ENCODE measurements around the gene UGT1A10. TPM values are rescaled to one million over a fixed set of nuclear protein-coding genes. Genes with fewer than 3 reads are reported as not detected.
A peak's percentile ranks its signal among the peaks of the same experiment; 100 is the strongest.

The UGT1A10 gene
- total and polyA plus RNA-seq, 2 of the 13 experiments (the other 11 are each of a cell fraction or from before 2014, with no cell fraction given): not detected

DNA sequence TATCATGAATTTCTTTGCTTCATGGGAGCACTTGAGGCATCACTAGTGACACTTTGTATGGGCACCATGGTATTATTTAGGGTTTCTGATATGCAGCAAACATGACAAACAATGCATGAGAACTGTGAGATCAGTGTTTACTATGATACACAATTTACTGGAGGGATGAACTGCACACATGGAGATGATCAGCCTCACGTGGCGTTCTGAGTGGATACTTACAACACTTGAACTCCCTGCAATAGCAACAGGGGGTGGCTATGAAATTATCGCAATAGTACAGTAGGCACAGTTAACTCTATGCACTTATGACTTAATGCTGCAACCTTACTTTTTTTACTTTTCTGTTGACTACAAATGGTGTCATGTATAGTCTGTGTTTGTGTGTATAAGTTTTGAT lies 37.3 kb upstream of the UGT1A10 start:
- in situ Hi-C loops (cut with HindIII; ENCODE audit: extremely low pct_ligation_motif_present, low pct_unique_long_range_greater_than_20kb): no loop called here
- Histone ChIP-seq H3K4me2 (ENCODE audit: low read depth, low read length) (no peak overlapping the region), H3K4me3 (replicated peaks in 1 of 3; ENCODE audit: insufficient read depth in 1 of 3, low read depth in 2 of 3, low read length in 3 of 3) (no peak overlapping the region), H3K36me3 (replicated peaks in 1 of 2; ENCODE audit: control insufficient read depth in 1 of 2, insufficient read depth in 2 of 2, low read length in 2 of 2) (no peaks in the 10 kb centered on the region), H3K9ac (ENCODE audit: insufficient read depth, low read depth, low read length) (no peak overlapping the region), H3K27ac (ENCODE audit: extremely low read length, insufficient read depth, low read length) (no peak overlapping the region), H2AFZ (ENCODE audit: low read length) (no peak overlapping the region), H3K79me2 (ENCODE audit: insufficient read depth, low read length) (no peaks in the 10 kb centered on the region), H4K20me1 (ENCODE audit: insufficient read depth, low read length) (no peaks in the 10 kb centered on the region), H3K4me1 (ENCODE audit: insufficient read depth, low read length) (peaks cover 8% of the 10 kb centered on the region), H3K27me3 (ENCODE audit: control insufficient read depth in 1 of 2, insufficient read depth in 2 of 2, low read length in 2 of 2) (peaks cover 0 to 3% of the 10 kb centered on the region in 2 experiments; a peak in 1 of 5 replicates), H3K9me3 (ENCODE audit: low read length) (no peaks in the 10 kb centered on the region)
- ChIA-PET CTCF (ENCODE audit: low intra/inter-chr PET ratio, low total read pairs) (no interaction called here), POLR2A (no interaction called here)
- TF ChIP-seq, protein P1, sequence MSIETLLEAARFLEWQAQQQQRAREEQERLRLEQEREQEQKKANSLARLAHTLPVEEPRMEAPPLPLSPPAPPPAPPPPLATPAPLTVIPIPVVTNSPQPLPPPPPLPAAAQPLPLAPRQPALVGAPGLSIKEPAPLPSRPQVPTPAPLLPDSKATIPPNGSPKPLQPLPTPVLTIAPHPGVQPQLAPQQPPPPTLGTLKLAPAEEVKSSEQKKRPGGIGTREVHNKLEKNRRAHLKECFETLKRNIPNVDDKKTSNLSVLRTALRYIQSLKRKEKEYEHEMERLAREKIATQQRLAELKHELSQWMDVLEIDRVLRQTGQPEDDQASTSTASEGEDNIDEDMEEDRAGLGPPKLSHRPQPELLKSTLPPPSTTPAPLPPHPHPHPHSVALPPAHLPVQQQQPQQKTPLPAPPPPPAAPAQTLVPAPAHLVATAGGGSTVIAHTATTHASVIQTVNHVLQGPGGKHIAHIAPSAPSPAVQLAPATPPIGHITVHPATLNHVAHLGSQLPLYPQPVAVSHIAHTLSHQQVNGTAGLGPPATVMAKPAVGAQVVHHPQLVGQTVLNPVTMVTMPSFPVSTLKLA (IDR thresholded peaks at IDR 0.05): peak; percentile 55; the same call in 1 of the 2 replicates
- TF ChIP-seq TCF12 (IDR thresholded peaks at IDR 0.05) (no peak), TCF12 (CRISPR knock-in tag; IDR thresholded peaks at IDR 0.05) (no peak)
- intact Hi-C loops (cut with micrococcal nuclease; ENCODE audit: unreplicated experiment): no loop called here
- no peak for DNase-seq (ENCODE audit: low spot score)
- no peak for FAIRE-seq
- 37% methylated on average over 3 of the region's 3 CpGs for WGBS (ENCODE audit: low lambda C conversion rate)
- ATAC-seq: no peak
- BruUV-seq (replicated peaks): no TSS peak

DNA sequence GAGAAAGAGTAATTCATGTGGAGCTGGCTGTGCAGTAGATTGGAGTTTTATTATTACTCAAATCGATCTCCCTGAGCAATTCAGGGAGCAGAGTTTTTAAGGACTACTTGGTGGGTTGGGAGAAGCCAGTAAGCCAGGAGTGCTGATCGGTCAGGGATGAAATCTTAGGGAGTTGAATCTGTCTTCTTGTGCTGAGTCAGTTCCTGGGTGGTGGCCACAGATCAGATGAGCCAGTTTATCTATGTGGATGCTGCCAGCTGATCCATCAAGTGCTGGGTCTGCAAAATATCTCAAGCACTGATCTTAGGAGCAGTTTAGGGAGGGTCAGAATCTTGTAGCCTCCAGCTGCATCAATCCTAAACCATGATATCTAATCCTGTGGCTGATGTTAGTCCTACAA lies 35.9 kb upstream of the UGT1A10 start:
- H3K4me1 ChIP-seq (ENCODE audit: insufficient read depth, low read length): peaks cover 9% of the 10 kb centered on the region
- no peak overlapping the region for H3K9ac ChIP-seq (ENCODE audit: insufficient read depth, low read depth, low read length)
- H3K36me3 ChIP-seq (replicated peaks in 1 of 2; ENCODE audit: control insufficient read depth in 1 of 2, insufficient read depth in 2 of 2, low read length in 2 of 2): no peaks in the 10 kb centered on the region
- H3K4me3 ChIP-seq (replicated peaks in 1 of 3; ENCODE audit: insufficient read depth in 1 of 3, low read depth in 2 of 3, low read length in 3 of 3): no peak overlapping the region
- ChIA-PET CTCF (ENCODE audit: low intra/inter-chr PET ratio, low total read pairs) (no interaction called here), POLR2A (no interaction called here)
- DNase-seq (ENCODE audit: low spot score): no peak
- H3K4me2 ChIP-seq (ENCODE audit: low read depth, low read length): no peak overlapping the region
- no TSS peak for BruUV-seq (replicated peaks)
- no peak overlapping the region for H2AFZ ChIP-seq (ENCODE audit: low read length)
- no peak overlapping the region for H3K27ac ChIP-seq (ENCODE audit: extremely low read length, insufficient read depth, low read length)
- 9% methylated on average over 2 of the region's 2 CpGs for WGBS (ENCODE audit: low lambda C conversion rate)
- in situ Hi-C loops (cut with HindIII; ENCODE audit: extremely low pct_ligation_motif_present, low pct_unique_long_range_greater_than_20kb) (no loop called here), intact Hi-C loops (cut with micrococcal nuclease; ENCODE audit: unreplicated experiment) (no loop called here)
- no peak for FAIRE-seq
- H3K79me2 ChIP-seq (ENCODE audit: insufficient read depth, low read length): no peaks in the 10 kb centered on the region
- ATAC-seq: no peak
- no peaks in the 10 kb centered on the region for H3K9me3 ChIP-seq (ENCODE audit: low read length)
- H3K27me3 ChIP-seq (ENCODE audit: control insufficient read depth in 1 of 2, insufficient read depth in 2 of 2, low read length in 2 of 2): peaks cover 0 to 3% of the 10 kb centered on the region in 2 experiments; a peak in 1 of 5 replicates
- no peaks in the 10 kb centered on the region for H4K20me1 ChIP-seq (ENCODE audit: insufficient read depth, low read length)
- no peak for TF ChIP-seq NFIB (CRISPR knock-in tag; IDR thresholded peaks at IDR 0.05; ENCODE audit: borderline replicate concordance)
- no peak for TF ChIP-seq SRY (CRISPR knock-in tag; IDR thresholded peaks at IDR 0.05)
- TF ChIP-seq REL (CRISPR knock-in tag; conservative IDR thresholded peaks at IDR 0.05): no peak
- no peak for TF ChIP-seq ZNF34 (CRISPR knock-in tag; IDR thresholded peaks at IDR 0.05; ENCODE audit: borderline replicate concordance)
- no peak for TF ChIP-seq PHF20 (CRISPR knock-in tag; IDR thresholded peaks at IDR 0.05)
- TF ChIP-seq, protein P2, sequence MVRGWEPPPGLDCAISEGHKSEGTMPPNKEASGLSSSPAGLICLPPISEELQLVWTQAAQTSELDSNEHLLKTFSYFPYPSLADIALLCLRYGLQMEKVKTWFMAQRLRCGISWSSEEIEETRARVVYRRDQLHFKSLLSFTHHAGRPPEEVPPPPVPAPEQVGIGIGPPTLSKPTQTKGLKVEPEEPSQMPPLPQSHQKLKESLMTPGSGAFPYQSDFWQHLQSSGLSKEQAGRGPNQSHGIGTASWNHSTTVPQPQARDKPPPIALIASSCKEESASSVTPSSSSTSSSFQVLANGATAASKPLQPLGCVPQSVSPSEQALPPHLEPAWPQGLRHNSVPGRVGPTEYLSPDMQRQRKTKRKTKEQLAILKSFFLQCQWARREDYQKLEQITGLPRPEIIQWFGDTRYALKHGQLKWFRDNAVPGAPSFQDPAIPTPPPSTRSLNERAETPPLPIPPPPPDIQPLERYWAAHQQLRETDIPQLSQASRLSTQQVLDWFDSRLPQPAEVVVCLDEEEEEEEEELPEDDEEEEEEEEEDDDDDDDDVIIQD (CRISPR knock-in tag; IDR thresholded peaks at IDR 0.05; ENCODE audit: low read depth): no peak
- TF ChIP-seq BRCA1 (CRISPR knock-in tag; IDR thresholded peaks at IDR 0.05): no peak
- TF ChIP-seq, protein P3, sequence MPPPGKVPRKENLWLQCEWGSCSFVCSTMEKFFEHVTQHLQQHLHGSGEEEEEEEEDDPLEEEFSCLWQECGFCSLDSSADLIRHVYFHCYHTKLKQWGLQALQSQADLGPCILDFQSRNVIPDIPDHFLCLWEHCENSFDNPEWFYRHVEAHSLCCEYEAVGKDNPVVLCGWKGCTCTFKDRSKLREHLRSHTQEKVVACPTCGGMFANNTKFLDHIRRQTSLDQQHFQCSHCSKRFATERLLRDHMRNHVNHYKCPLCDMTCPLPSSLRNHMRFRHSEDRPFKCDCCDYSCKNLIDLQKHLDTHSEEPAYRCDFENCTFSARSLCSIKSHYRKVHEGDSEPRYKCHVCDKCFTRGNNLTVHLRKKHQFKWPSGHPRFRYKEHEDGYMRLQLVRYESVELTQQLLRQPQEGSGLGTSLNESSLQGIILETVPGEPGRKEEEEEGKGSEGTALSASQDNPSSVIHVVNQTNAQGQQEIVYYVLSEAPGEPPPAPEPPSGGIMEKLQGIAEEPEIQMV (CRISPR knock-in tag; IDR thresholded peaks at IDR 0.05; ENCODE audit: low read depth): no peak
- TF ChIP-seq, protein P4, sequence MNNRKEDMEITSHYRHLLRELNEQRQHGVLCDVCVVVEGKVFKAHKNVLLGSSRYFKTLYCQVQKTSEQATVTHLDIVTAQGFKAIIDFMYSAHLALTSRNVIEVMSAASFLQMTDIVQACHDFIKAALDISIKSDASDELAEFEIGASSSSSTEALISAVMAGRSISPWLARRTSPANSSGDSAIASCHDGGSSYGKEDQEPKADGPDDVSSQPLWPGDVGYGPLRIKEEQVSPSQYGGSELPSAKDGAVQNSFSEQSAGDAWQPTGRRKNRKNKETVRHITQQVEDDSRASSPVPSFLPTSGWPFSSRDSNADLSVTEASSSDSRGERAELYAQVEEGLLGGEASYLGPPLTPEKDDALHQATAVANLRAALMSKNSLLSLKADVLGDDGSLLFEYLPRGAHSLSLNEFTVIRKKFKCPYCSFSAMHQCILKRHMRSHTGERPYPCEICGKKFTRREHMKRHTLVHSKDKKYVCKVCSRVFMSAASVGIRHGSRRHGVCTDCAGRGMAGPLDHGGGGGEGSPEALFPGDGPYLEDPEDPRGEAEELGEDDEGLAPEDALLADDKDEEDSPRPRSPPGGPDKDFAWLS (CRISPR knock-in tag; IDR thresholded peaks at IDR 0.05; ENCODE audit: borderline replicate concordance): no peak
